ENCODE measurements around the gene GDA.

GDA gene

DNA sequence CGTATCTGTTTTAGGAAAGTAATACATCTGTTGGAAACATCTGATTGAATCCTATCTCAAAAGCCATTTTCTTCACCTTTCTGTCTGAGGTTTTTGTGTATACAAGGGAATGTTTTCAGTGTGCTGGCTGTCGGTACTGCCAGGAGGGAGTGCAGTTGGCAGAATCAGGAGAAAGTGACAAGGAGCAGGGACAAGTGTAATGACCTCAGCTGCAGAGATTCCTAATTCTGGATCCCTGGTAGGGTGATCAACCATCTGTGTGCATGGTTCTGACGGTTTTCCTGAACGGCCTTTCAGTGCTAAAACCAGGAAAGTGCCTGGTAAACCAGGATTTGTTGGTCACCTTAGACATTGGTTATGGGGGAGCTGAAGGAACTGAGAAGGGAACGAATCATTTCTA is 1.6 kb upstream of the GDA start:
- FAIRE-seq: no peak

DNA sequence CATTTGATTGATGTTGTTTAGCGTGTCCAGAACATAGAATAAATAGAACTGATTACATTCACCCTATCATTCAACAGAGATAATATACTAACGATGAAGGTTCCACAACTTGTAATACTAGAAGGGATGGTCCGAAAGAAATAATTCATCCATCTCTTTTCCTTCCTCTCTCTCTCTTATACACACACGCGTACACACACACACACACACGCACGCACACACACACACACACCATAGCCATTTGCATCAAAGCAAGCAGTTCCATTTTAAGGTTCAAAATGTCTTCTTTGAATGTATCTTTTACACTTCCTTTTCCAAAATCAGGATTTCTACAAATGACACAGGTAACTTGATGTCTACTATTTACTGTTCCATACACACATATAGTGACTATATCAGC is 887 bp downstream of the GDA start:
- DNase-seq (ENCODE audit: insufficient read length, low spot score) (no peak), FAIRE-seq (no peak)

More for the DNA sequence above, 1.6 kb upstream of the GDA start:
- no peak for DNase-seq (ENCODE audit: insufficient read length, low spot score)

DNA sequence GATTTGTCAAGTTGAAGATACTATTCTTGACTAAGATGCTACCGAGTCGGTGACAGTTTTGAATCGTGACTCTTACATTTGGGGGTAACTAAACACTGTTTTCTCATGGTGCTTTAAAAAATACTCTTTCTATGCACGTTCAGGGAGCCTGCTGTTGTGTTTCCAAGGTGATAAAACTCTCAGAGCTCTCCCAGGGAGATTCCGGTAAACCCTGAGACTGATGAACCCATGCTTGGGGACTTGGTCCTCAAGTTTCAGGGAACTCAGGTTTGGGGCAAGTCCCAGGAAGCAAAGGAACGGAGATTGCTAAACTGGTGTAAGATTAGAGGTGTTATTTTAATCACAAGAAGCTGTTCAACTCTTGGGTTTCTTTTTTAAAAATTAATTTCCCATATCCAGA is 1.4 kb downstream of the GDA start:
- DNase-seq (ENCODE audit: insufficient read length, low spot score) (no peak), FAIRE-seq (no peak)

DNA sequence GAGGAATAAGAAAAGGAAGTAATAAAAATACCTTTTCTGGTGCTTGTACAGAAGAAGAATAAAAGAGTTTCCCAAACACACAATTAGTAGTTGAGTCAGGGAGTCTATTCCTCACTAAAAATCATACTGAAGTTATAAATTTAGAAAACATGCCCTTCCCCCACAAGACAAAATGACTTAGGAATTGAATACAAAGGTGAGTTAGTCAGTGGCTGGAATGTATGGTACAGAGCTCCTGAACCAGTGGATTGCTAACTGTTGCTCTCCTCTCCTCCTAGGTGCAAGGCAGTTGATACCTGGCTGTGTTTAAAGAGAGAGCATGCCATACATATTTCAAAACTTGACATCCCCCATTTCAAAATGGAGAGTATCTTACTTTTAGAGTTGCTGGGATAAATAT is 1.9 kb downstream of the GDA start:
- FAIRE-seq (no peak), DNase-seq (ENCODE audit: insufficient read length, low spot score) (no peak)

DNA sequence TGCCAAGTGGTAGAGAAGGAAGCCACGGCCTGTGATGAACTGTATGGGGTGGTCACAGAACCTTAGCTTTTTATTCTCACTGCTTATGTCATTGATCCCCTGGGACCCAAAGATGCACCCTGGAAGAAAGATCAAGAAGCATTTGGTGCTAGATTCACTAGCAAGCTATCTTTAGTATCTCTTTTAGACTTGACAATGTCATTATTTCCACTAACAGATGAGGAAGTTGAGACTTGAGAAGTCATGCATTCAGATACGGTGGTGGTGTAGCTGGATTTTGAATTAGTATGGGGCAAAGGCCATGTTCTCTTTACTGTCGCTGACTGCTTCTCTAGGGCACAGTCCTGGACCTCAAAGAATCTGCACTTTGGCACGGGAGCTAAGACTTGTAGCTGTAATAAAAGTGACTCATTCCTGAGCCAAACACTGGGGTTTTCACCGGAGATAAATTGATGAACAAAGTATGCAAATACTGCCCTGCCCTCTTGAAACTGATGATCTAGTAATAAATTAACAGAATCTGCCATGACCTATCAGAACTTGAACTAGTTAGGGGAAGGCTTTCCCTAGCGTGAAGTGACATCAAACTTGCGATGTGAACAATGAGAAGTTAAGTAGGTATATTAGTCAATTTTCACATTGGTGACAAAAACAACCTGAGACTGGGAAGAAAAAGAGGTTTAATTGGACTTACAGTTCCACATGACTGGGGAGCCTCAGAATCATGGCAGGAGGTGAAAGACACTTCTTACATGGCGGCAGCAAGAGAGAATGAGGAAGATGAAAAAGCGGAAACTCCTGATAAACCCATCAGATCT is 5.4 kb downstream of the GDA start:
- FAIRE-seq (no peak), DNase-seq (ENCODE audit: insufficient read length, low spot score) (no peak)

DNA sequence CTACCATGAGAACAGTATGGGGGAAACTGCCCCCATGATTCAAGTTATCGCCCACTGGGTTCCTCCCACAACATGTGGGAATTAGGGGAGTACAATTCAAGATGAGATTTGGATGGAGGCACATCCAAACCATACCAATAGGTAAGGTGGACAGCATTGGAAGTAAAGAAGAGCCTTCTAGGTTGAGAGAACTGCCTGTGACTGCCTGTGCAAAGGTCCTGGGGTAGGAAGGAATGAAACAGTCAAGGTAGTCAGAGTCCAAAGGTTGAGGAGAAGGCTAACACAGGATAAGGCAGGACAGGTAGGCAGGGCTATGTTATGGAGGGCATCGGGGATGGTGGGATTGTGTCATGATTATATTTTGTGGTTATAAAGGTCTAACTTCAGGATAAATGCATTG is 6.1 kb downstream of the GDA start:
- DNase-seq (ENCODE audit: insufficient read length, low spot score): no peak
- no peak for FAIRE-seq

DNA sequence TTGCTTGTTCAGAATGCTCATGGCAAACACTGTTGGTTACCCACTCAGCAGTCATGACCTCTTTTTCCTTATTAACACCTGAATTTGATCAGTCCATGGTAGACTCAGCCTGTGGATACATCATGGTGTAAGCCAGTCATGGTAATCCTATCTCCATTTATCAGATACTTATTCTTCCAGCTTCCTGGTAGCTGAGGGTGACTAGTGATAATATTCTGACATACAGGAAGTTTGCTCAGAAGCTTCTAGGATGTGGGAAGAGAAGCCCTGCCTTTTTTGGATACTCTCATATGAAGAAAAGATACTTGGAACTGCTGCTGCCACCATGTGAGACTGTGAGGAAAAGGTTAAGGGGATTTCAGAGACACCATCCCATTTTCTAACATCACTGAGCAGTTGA is 7.3 kb downstream of the GDA start:
- FAIRE-seq (no peak), DNase-seq (ENCODE audit: insufficient read length, low spot score) (no peak)

DNA sequence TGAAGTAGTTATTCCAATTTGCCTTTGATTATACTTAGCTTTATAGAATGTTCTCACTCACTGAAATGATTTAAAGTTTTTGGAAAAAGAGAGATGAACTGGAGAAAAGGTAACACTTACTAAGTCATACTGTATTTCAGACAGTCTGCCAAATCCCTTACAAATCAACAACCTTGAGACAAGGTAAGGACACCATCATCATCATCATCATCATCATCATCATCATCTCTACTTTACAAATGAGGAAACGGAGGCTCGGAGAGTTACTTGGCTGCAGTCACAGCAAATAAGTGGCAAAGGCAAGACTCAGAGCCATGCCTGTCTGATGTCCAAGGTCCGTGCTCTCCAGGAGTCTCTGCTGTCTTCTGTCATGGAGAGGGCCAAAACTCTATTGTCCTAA is 9.4 kb downstream of the GDA start:
- FAIRE-seq: no peak
- no peak for DNase-seq (ENCODE audit: insufficient read length, low spot score)

DNA sequence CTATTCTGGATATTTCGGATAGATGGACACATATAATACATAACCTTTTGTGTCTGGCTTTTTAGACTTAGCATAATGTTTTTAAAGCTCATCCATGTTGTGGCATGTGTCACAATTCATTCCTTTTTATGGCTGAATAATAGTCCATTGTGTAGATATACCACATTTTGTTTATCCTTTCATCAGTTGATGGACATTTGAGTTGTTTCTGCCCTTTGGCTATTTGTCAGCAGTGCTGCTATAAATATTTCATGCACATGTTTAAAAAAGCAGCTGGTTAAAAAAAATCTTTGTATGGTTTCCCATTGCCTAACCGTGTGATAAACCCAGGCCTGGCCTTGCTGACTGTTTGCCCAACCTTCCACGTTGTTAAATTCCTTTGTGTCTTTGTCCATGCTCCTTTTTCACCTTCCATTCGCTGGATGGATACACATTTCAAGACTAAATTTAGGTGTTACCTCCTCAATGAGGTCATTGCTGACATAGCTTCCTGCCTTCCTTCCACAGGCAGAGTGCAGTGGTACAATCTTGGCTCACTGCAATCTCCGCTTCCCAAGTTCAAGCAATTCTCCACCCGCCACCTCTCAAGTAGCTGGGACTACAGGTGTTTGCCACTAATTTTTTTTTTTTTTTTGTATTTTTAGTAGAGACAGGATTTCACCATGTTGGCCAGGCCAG is 11.3 kb downstream of the GDA start:
- no peak for DNase-seq (ENCODE audit: insufficient read length, low spot score)
- FAIRE-seq: no peak

DNA sequence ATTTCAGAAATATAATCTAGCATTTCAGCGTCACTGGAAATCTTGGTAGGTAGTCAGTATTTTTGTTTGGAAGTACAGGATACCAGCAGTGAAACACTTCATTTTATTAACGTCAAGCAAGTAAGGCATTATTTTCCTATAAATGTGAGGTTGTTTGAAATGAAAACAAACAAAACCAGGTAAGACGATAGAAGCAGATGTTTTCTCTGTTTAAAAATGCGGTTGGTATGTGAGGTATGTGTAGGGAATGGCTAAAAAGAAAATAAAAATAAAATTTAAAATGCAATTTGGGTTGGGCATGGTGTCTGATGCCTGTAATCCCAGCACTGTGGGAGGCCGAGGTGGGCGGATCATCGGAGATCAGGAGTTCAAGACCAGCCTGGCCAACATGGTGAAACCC is 16.1 kb downstream of the GDA start:
- FAIRE-seq (no peak), DNase-seq (ENCODE audit: insufficient read length, low spot score) (no peak)

DNA sequence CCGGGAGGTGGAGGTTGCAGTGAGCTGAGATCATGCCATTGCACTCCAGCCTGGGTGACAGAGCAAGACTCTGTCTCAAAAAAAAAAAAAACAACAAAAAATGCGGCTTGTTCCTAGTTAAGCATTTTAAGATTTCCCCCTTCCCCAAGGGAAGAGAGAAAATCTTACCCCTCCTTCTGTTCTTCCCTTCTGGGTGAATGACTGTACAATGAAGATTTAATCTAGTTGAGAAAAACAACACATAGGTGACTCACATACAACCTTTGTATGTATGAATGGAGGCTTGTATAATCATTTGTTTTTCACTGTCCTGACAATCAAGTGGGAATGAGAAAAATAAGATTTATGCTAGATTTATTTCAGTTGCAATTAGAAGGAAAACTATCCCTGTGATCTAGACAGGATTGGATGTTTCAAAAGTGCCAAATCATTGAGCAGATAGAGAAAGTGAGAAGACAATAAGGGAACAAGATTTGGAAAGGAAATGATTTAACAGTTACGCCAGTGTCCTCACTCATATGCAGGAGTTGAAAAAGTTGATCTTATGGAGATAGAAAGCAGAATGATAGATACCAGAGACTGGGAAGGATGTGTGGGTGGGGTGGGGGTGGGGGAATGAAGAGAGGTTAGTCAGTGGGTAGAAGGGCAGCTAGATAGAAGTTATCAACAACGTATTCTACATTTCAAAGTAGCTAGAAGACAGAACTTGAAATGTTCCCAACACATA is 16.7 kb downstream of the GDA start:
- no peak for DNase-seq (ENCODE audit: insufficient read length, low spot score)

DNA sequence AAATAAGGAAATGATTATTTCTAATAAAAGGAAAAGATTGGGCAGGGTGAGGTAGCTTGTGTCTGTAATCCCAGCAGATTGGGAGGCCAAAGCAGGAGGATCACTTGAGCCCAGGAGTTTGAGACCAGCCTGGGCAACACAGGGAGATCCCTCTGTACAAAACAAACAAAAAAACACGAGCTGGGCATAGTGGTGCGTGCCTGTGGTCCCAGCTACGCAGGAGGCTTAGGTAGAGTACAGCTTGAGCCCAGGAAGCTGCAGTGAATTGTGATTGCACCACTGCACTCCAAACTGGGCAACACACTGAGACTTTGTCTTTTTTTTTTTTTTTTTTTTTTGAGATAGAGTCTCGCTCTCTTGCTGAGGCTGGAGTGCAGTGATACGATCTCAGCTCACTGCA is 18.8 kb downstream of the GDA start:
- FAIRE-seq: no peak
- no peak for DNase-seq (ENCODE audit: insufficient read length, low spot score)

More for the DNA sequence above, 16.7 kb downstream of the GDA start:
- no peak for FAIRE-seq

DNA sequence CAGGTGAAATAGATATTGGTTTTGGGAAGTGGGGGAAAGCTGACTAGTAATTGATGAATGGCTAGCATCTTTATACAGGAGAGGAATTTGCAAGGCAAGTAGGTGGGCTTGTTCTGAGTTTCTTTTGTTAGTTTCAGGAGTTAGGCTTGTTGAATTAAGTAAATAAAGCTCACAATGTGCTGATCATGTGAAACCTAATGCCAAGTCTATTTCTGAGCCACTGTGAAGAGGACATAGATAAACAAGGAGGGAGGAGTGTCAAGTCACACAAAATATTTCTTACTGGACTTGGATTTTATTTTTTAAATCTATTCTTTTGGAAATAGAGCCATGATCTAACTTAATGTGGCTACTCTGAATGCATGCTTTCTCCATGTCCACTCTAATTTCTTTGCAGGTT is 19.9 kb downstream of the GDA start:
- FAIRE-seq (no peak), DNase-seq (ENCODE audit: insufficient read length, low spot score) (no peak)

DNA sequence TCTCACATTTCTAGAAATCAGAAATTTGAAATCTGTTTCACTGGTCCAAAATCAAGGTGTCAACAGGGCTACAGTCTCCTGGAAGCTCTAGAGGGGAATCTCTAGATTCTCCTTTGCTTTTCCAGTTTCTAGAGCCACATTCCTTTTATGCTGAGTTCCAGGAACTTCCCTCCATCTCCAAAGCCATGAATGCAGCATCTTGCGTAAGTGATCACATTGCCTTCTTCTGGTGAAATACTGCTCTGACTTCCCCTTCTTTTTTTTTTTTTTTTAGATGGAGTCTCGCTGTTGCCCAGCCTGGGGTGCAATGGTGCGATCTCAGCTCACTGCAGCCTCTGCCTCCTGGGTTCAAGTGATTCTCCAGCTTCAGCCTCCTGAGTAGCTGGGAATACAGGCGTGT is 23.8 kb downstream of the GDA start:
- DNase-seq (ENCODE audit: insufficient read length, low spot score) (no peak), FAIRE-seq (no peak)

DNA sequence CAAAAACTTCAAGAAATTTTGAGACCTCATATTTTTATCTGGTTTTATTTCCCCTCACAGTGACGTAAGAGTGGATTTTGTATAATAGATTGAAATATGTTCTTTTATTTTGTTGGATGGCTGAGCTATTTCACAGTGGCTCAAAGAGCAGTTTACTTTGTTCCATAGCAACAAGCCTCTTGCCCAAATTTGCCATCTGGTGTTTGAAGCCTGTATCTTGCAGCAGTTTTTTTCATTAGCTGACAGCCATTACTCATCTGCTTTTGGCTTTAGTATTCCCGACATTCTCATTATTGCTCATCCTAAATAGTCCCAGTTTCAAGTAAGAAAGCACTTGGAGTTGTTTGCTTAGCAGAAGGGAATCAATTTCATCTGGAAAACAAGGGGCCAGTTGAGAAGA is 36.3 kb downstream of the GDA start:
- DNase-seq (ENCODE audit: insufficient read length, low spot score): no peak
- no peak for FAIRE-seq

DNA sequence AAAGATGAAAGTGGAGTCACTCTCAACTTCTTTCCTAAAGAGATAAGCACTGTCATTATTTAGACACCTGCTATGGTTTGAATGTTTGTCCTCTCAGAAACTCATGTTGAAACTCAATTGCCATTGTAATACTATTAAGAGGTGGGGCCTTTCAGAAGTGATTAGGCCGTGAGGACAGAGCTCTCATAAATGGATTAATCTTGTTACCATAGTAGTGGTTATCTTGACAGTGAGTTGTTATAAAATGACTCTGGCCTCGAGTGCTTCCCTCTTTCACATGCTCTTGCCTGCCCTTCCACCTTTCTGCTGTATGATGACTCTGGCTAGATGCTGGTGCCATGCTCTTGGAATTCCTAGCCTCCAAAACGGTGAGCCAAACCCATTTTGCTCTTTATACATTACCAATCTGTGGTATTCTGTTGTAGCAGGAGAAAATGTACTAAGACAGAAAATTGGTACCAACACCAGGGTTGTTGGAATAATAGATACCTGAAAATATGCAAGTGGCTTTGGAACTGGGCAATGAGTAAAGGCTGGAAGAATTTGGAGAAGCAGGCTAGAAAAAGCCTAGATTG is 38.0 kb downstream of the GDA start:
- DNase-seq (ENCODE audit: insufficient read length, low spot score) (no peak), FAIRE-seq (no peak)

DNA sequence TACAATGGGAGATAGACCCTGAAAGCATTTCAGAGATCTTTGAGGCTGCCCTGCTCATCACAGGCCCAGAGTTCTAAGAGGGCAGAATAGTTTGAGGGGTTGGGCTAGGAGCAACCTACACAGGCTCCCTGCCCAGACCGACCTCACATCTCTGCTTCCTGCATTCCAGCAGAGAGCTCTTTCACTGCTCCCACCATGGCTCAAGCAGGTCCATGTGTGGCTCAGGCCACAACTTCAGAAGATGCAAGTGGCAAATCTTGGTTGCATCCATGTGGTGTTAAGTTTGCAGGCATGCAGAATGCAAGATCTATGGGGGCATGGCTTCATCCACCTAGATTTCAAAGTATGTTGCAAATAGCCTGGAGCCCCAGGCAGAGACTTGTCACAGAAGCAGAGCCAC is 39.0 kb downstream of the GDA start:
- FAIRE-seq: no peak
- DNase-seq (ENCODE audit: insufficient read length, low spot score): no peak

DNA sequence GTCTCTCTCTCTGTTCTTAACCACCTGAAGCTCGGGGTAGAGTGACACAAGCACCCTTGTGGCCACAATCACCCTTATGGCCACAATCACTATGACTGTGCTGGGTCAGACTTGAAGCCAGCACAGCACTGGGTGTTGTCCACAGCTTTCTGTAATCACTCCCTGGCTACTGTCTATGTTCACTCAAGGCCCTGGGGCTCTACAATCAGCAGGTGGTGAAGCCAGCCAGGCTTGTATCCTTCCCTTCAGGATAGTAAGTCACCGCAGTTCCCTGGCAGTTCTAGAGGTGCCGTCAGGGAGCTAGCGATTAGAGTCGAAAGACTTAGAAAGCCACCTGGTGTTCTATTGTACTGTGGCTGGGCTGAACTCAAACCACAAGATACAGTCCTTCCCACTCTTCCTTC is 44.2 kb downstream of the GDA start:
- DNase-seq (ENCODE audit: insufficient read length, low spot score) (no peak), FAIRE-seq (no peak)

DNA sequence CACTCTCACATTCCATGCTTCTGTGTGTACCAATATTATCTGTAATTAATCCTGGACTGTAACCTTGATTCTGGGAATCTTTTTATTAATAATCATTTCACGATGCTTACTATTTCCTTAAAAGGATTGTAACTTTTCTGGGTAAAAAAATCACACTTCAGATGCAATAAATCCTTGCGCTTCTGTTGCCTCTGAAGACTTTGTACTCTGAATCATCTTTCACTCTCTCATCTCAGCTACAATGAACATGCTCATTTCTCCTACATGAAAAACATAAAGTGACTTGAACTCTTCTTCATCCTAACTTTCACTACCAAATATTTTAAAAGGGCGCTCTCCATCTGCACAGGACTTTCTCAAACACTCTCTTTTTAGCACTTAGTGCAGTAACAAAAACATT is 50.0 kb downstream of the GDA start:
- FAIRE-seq (no peak), DNase-seq (ENCODE audit: insufficient read length, low spot score) (no peak)

DNA sequence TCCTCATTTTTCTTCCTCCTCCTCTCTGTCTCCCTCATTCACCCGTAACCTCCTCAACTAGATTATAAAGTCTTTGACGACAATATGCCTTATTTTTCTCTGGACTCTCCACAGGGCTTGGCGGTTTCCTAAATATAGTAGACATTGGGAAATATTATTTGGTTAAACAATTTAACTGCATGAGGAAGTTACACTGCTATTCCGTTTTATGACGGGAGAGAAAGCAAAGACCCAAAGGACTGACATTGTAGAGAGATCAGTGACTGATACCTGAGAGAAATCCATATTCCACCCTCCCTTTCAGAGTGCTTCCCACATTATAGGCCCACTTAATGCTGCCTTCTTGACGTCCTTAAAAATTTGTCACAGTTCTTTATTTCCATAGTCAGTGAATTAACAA is 51.2 kb downstream of the GDA start:
- DNase-seq (ENCODE audit: insufficient read length, low spot score) (no peak), FAIRE-seq (no peak)

DNA sequence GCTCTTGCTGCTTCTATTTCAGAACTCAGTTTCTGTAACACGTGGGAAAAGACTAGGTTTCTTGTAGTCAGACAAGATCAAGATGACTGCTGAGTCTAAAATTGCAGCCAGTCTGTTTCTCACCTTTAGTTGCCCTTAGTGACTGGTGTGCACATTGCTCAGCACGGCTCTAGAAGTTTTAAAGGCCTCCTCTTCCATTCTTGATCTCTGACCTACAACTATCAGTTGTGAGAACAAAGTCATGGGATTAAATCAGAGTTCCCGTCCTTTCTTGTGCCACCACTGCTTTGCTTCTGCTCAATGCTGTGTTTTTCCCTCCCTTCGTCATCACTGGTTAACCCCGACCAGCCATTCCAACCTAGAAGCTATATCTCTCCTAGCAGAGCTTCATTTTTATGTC is 52.8 kb downstream of the GDA start:
- FAIRE-seq (no peak), DNase-seq (ENCODE audit: insufficient read length, low spot score) (no peak)

Measured in HTR-8/SVneo (cell line).